ENCODE data around the gene TRABD2A.

The TRABD2A gene

DNA sequence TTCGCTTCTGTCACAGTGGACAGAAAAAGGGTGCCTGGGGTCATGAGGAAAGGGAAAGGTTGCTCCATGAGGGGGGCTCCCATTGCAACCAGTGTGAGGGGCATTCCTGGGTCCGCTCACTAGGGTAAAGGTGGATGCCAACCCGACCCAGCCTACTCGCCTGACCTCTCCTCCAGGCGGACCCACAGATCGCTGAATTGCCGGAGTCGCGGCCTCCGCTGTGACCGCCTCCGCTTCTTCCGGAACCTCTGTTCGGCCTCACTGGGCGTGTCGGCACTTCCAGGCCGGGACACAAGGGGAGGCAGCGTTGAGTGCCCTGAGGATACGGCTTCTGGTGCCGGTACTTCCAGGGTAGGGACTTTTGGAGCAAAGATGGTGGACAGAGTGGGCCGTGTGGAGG lies 57.1 kb downstream of the TRABD2A start:
- Histone ChIP-seq H3K79me2 (ENCODE audit: control insufficient read depth, insufficient read depth, low read length, poor library complexity) (no peaks in the 10 kb centered on the region), H3K79me1 (ENCODE audit: low read length) (no peaks in the 10 kb centered on the region), H2AFZ (ENCODE audit: insufficient read depth, low read length, poor library complexity) (no peak overlapping the region), H2BK5ac (ENCODE audit: low read depth, low read length, poor library complexity) (no peak overlapping the region), H3K14ac (ENCODE audit: low read length) (no peak overlapping the region), H3K4ac (ENCODE audit: low read depth, low read length) (no peak overlapping the region), H3K9ac (ENCODE audit: low read length) (no peak overlapping the region), H4K12ac (ENCODE audit: low read depth, low read length) (no peak overlapping the region), H4K8ac (ENCODE audit: low read depth, low read length) (no peak overlapping the region), H2BK120ac (ENCODE audit: insufficient read depth, low read length, poor library complexity) (no peak overlapping the region), H3K36me3 (ENCODE audit: control insufficient read depth in 1 of 2, insufficient read depth in 2 of 2, low read length in 2 of 2) (no peaks in the 10 kb centered on the region), H3K9me3 (ENCODE audit: insufficient read depth, low read depth, low read length) (no peaks in the 10 kb centered on the region), H3K27ac (ENCODE audit: low read depth, low read length) (no peak overlapping the region), H3K18ac (ENCODE audit: low read length) (no peak overlapping the region), H2AK5ac (ENCODE audit: low read length) (no peak overlapping the region), H3K23ac (ENCODE audit: low read length) (no peak overlapping the region), H2BK12ac (ENCODE audit: low read length) (no peak overlapping the region), H3K4me2 (ENCODE audit: low read length) (no peak overlapping the region), H3K27me3 (ENCODE audit: insufficient read depth, low read length) (no peaks in the 10 kb centered on the region), H3K4me1 (ENCODE audit: control insufficient read depth in 1 of 2, insufficient read depth in 2 of 2, low read length in 2 of 2) (no peaks in the 10 kb centered on the region), H4K91ac (ENCODE audit: low read depth, low read length) (no peak overlapping the region), H3K4me3 (ENCODE audit: low read depth, low read length) (no peak overlapping the region)
- peak; percentile 20 to 58 for DNase-seq
- WGBS (ENCODE audit: extremely low coverage, insufficient coverage, insufficient read length) = no CpG with 5 or more reads among the region's 21 CpGs

DNA sequence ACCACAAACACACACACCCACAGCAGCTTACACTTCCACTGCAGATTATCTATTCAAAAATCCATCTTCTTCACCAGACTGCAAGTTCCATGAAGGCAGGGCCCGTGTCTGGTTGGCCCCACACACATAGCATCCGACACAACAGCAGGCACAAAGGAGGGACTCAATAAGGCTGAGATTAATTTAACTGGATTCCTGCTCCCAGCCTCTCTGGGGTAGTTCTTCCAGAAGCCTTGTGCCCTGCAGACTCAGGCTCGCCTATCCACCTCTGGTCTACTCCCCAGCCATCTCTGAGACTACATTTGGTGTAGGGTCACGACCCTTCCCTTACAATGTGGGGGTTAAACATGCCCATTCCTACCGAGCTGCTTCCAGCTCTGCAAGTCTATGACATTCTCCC lies 57.7 kb downstream of the TRABD2A start:
- H3K9me3 ChIP-seq (ENCODE audit: insufficient read depth, low read depth, low read length) = no peaks in the 10 kb centered on the region
- H4K8ac ChIP-seq (ENCODE audit: low read depth, low read length) = no peak overlapping the region
- H3K23ac ChIP-seq (ENCODE audit: low read length) = no peak overlapping the region
- H3K4me2 ChIP-seq (ENCODE audit: low read length) = no peak overlapping the region
- H3K36me3 ChIP-seq (ENCODE audit: control insufficient read depth in 1 of 2, insufficient read depth in 2 of 2, low read length in 2 of 2) = no peaks in the 10 kb centered on the region
- no peaks in the 10 kb centered on the region for H3K79me2 ChIP-seq (ENCODE audit: control insufficient read depth, insufficient read depth, low read length, poor library complexity)
- no peak overlapping the region for H2AK5ac ChIP-seq (ENCODE audit: low read length)
- no peak overlapping the region for H3K4ac ChIP-seq (ENCODE audit: low read depth, low read length)
- no peak overlapping the region for H4K12ac ChIP-seq (ENCODE audit: low read depth, low read length)
- H3K14ac ChIP-seq (ENCODE audit: low read length) = no peak overlapping the region
- WGBS (ENCODE audit: extremely low coverage, insufficient coverage, insufficient read length) = no CpG with 5 or more reads among the region's 5 CpGs
- H3K18ac ChIP-seq (ENCODE audit: low read length) = no peak overlapping the region
- no peak overlapping the region for H4K91ac ChIP-seq (ENCODE audit: low read depth, low read length)
- no peak overlapping the region for H3K4me3 ChIP-seq (ENCODE audit: low read depth, low read length)
- no peak overlapping the region for H2BK5ac ChIP-seq (ENCODE audit: low read depth, low read length, poor library complexity)
- H2BK120ac ChIP-seq (ENCODE audit: insufficient read depth, low read length, poor library complexity) = no peak overlapping the region
- no peak overlapping the region for H2BK12ac ChIP-seq (ENCODE audit: low read length)
- no peak overlapping the region for H3K9ac ChIP-seq (ENCODE audit: low read length)
- H3K27ac ChIP-seq (ENCODE audit: low read depth, low read length) = no peak overlapping the region
- H3K4me1 ChIP-seq (ENCODE audit: control insufficient read depth in 1 of 2, insufficient read depth in 2 of 2, low read length in 2 of 2) = no peaks in the 10 kb centered on the region
- DNase-seq = no peak
- H3K79me1 ChIP-seq (ENCODE audit: low read length) = no peaks in the 10 kb centered on the region
- H2AFZ ChIP-seq (ENCODE audit: insufficient read depth, low read length, poor library complexity) = no peak overlapping the region
- H3K27me3 ChIP-seq (ENCODE audit: insufficient read depth, low read length) = no peaks in the 10 kb centered on the region

GRCh38 chr2:84821806-84822205 lies 59.1 kb downstream of the TRABD2A start:
- Histone ChIP-seq H3K9ac (ENCODE audit: low read length) (no peak overlapping the region), H2BK12ac (ENCODE audit: low read length) (no peak overlapping the region), H3K9me3 (ENCODE audit: insufficient read depth, low read depth, low read length) (no peaks in the 10 kb centered on the region), H2AK5ac (ENCODE audit: low read length) (no peak overlapping the region), H3K4me2 (ENCODE audit: low read length) (no peak overlapping the region), H3K23ac (ENCODE audit: low read length) (no peak overlapping the region), H3K18ac (ENCODE audit: low read length) (no peak overlapping the region), H4K91ac (ENCODE audit: low read depth, low read length) (no peak overlapping the region), H3K14ac (ENCODE audit: low read length) (no peak overlapping the region), H3K79me1 (ENCODE audit: low read length) (no peaks in the 10 kb centered on the region), H2BK120ac (ENCODE audit: insufficient read depth, low read length, poor library complexity) (no peak overlapping the region), H4K8ac (ENCODE audit: low read depth, low read length) (no peak overlapping the region), H3K4me1 (ENCODE audit: control insufficient read depth in 1 of 2, insufficient read depth in 2 of 2, low read length in 2 of 2) (no peaks in the 10 kb centered on the region), H3K27ac (ENCODE audit: low read depth, low read length) (no peak overlapping the region), H3K36me3 (ENCODE audit: control insufficient read depth in 1 of 2, insufficient read depth in 2 of 2, low read length in 2 of 2) (no peaks in the 10 kb centered on the region), H2AFZ (ENCODE audit: insufficient read depth, low read length, poor library complexity) (no peak overlapping the region), H3K79me2 (ENCODE audit: control insufficient read depth, insufficient read depth, low read length, poor library complexity) (no peaks in the 10 kb centered on the region), H3K4ac (ENCODE audit: low read depth, low read length) (no peak overlapping the region), H2BK5ac (ENCODE audit: low read depth, low read length, poor library complexity) (no peak overlapping the region), H4K12ac (ENCODE audit: low read depth, low read length) (no peak overlapping the region), H3K4me3 (ENCODE audit: low read depth, low read length) (no peak overlapping the region), H3K27me3 (ENCODE audit: insufficient read depth, low read length) (no peaks in the 10 kb centered on the region)
- no peak for DNase-seq
- WGBS (ENCODE audit: extremely low coverage, insufficient coverage, insufficient read length) = no CpG with 5 or more reads among the region's 7 CpGs

DNA sequence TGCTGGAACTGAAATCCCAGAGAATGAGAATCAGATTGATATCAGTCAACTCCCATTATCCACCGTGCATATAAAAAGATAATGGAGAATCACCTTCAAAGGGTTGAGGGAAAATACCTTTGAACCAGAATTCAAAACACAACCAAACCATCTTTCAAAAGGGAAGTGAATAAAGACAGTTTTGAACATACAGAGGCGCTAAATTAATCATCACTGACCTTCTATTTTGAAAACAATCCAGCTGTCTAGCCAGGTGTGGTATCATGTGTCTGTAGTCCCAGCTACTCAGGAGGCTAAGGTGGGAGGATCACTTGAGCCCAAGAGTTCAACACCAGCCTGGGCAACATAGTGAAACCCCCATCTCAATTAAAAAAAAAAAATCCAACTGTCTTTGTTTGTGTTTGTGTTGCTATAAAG lies 63.6 kb downstream of the TRABD2A start:
- no peak overlapping the region for H2AK5ac ChIP-seq (ENCODE audit: low read length)
- no peak for DNase-seq
- no peaks in the 10 kb centered on the region for H3K27me3 ChIP-seq (ENCODE audit: insufficient read depth, low read length)
- no peak overlapping the region for H3K14ac ChIP-seq (ENCODE audit: low read length)
- no peak overlapping the region for H3K27ac ChIP-seq (ENCODE audit: low read depth, low read length)
- no peak overlapping the region for H4K12ac ChIP-seq (ENCODE audit: low read depth, low read length)
- H3K4me3 ChIP-seq (ENCODE audit: low read depth, low read length) = no peak overlapping the region
- H3K4me2 ChIP-seq (ENCODE audit: low read length) = no peak overlapping the region
- no peaks in the 10 kb centered on the region for H3K4me1 ChIP-seq (ENCODE audit: control insufficient read depth in 1 of 2, insufficient read depth in 2 of 2, low read length in 2 of 2)
- no peak overlapping the region for H3K4ac ChIP-seq (ENCODE audit: low read depth, low read length)
- no peak overlapping the region for H2AFZ ChIP-seq (ENCODE audit: insufficient read depth, low read length, poor library complexity)
- no peaks in the 10 kb centered on the region for H3K9me3 ChIP-seq (ENCODE audit: insufficient read depth, low read depth, low read length)
- no peak overlapping the region for H2BK5ac ChIP-seq (ENCODE audit: low read depth, low read length, poor library complexity)
- H2BK120ac ChIP-seq (ENCODE audit: insufficient read depth, low read length, poor library complexity) = no peak overlapping the region
- no peak overlapping the region for H3K23ac ChIP-seq (ENCODE audit: low read length)
- H4K91ac ChIP-seq (ENCODE audit: low read depth, low read length) = no peak overlapping the region
- H3K18ac ChIP-seq (ENCODE audit: low read length) = no peak overlapping the region
- H3K9ac ChIP-seq (ENCODE audit: low read length) = no peak overlapping the region
- H2BK12ac ChIP-seq (ENCODE audit: low read length) = no peak overlapping the region
- no peaks in the 10 kb centered on the region for H3K79me1 ChIP-seq (ENCODE audit: low read length)
- WGBS (ENCODE audit: extremely low coverage, insufficient coverage, insufficient read length) = no CpG with 5 or more reads among the region's 2 CpGs
- H3K36me3 ChIP-seq (ENCODE audit: control insufficient read depth in 1 of 2, insufficient read depth in 2 of 2, low read length in 2 of 2) = no peaks in the 10 kb centered on the region
- no peak overlapping the region for H4K8ac ChIP-seq (ENCODE audit: low read depth, low read length)
- no peaks in the 10 kb centered on the region for H3K79me2 ChIP-seq (ENCODE audit: control insufficient read depth, insufficient read depth, low read length, poor library complexity)

Data from trophoblast cell (in vitro differentiated cells and primary cell).